HG03045 (cell line): ENCODE data around the gene YY2.
"Not testable (repeated sequence)": the region's sequence is repeated elsewhere in the genome, so short reads cannot be mapped to it uniquely, and the experiment has no call there.

ENCODE experiments used
- ATAC-seq: cut with Tn5 transposase; IDR thresholded peaks from one replicate; pipeline ENCODE4 v1.9.1; 2021; ENCODE audit warnings: mild to moderate bottlenecking, moderate library complexity; ENCODE audit not compliant: unreplicated experiment

Gene YY2

DNA sequence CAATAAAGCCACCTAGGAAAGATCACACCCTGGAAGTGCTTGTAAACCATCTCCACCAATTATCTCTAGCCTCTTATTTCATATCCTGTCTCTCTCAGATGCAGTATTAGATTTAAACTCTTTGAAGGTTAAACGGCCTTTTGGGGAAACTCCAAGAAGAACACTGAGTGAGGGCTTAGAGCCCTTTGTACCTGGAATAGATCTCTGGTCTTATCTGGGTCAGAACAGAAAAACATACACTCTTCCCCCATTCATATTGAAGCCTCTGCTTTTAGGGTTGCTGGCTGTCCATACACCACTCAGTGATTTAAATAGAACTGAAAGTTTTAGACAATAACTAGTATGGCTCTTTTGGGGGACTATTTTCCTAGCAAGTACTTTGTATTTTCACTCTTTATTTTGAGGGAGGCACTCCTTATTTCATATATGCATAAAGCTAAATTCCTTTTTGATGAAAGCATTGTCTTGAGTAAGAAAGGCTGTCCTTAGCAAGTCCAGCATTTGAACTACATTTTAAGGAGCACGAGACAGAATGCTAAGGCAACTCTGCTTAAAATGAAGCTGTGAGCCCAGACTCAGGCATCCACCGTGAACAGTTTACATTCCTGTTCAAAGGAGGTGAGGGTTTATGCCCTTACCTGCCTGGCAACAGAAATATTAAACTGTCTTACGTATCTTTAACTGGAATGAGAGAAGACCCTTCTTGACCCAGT lies 17.4 kb downstream of the YY2 start:
- no peak for ATAC-seq

- ATAC-seq: not testable (repeated sequence)
Observed at GRCh38 chrX:21874182-21874581, 18.4 kb downstream of the YY2 start.

DNA sequence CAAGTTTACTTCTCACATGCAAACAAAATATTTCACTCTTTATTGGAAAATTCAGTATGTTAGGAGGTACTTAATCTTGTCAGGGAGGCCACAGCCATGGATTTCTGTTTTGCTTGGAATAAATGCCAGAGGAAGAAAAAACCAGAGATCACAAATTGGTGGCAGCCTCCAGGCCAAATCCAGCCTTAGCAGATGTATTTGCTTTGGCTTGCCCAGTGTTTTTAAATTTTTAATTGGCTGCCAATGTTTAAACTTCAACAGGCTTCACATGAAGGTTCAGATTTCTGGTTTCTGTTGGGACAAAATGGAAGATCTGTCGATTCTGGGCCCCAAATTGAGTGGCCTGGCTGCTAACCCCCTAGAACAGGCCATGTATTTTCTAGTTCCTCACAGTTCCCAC lies 19.2 kb downstream of the YY2 start:
- no peak for ATAC-seq

GRCh38 chrX:21881881-21882574 lies 26.2 kb downstream of the YY2 start:
- ATAC-seq: no peak

GRCh38 chrX:21883258-21883657 lies 27.5 kb downstream of the YY2 start:
- ATAC-seq: no peak

GRCh38 chrX:21885568-21885967 lies 29.8 kb downstream of the YY2 start:
- no peak for ATAC-seq

GRCh38 chrX:21905313-21905712 lies 49.5 kb downstream of the YY2 start:
- ATAC-seq: no peak

- no peak for ATAC-seq
Observed at GRCh38 chrX:21905953-21906352, 50.2 kb downstream of the YY2 start.

GRCh38 chrX:21907260-21907659 lies 51.5 kb downstream of the YY2 start:
- no peak for ATAC-seq
